Glomerular visceral epithelial cell (primary cell): ENCODE data around the gene ESR2.
"Not testable (repeated sequence)": the region's sequence is repeated elsewhere in the genome, so short reads cannot be mapped to it uniquely, and the experiment has no call there.

Experiments used
- DNase-seq: peaks from one replicate; pipeline ENCODE4 v3.0.0-alpha.2; 2016; ENCODE audit errors: extremely low spot score

The ESR2 gene

GRCh38 chr14:64293976-64294671, at the start of gene ESR2:
Gene ESR2 (minus strand): TSS chr14:64294371. CDS start chr14:64282985, 11,386 bp downstream.
- no peak for DNase-seq

- DNase-seq, result no peak
Observed at GRCh38 chr14:64340560-64341196, 46.5 kb upstream of the ESR2 start.

DNA sequence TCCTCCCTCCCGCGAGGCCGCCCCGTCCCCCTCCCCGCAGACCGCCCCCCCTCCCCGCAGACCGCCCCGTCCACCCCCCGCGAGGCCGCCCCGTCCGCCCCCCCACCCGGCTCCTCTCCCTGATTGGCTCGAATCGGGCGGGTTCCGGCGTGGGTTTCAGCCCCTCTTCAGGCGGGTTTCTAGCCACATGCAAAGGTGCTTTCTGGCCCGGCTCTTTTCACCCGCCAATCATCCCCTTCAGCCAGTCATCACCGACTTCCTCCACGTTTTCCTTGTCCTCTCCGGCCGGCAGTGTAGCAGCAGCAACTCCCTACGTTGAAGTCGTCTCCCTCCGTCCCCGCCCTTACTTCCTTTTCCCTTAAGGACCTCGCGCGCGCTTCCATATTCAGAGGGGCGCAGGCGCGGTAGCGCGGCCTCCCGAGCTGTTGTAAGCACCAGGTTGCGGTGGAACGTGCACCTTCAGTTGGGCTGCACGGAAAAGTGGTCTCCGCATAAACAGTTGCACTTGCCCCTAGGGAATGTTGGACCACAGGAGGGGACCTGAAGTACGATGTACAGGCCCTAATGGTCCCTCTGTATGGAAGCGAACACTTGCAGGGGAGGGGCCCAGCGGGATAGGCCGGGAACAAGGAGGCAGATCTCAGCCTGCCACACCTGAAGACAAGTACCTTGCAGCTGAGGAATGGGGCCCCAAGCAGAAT, 44.6 kb upstream of the ESR2 start:
- peak; percentile 99 for DNase-seq

DNA sequence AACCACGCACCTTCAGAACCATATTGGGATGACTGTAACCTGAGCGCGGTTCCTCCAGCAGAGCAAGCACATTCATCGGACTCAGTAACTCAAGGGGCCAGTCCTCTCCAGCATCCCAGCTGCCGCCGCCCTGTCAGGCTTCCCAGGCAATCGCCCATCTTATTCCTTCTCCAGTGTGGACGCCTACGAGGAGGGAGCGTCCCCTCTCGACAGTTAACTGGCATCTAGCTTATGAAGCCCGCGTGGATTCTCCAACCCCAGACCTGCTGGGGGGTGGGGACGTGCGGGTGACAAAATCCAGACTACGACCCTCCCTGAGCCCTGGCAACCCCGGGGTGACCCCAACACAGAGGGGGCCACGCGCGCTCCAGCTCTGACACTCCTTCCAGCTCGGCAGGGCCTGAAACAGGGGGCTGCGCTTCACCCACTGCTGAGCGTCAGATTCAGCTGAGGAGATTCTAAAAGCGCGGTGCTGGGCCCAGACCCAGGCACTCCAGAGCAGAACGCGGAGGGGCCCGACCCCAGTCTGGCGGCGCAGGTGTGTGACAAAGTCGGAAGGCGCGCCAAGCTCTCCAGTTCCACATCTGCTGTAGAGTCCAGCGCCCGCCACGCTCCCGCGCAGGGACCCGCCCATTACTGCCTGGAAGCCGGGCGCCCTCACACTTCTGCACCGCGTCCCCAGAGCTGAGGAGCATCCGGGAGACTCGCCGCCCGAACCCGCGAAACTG, 43.9 kb upstream of the ESR2 start:
- peak; percentile 72 for DNase-seq

- DNase-seq, result no peak
Observed at GRCh38 chr14:64329149-64329548, 35.0 kb upstream of the ESR2 start.

GRCh38 chr14:64326502-64326901, 32.3 kb upstream of the ESR2 start:
- no peak for DNase-seq

DNA sequence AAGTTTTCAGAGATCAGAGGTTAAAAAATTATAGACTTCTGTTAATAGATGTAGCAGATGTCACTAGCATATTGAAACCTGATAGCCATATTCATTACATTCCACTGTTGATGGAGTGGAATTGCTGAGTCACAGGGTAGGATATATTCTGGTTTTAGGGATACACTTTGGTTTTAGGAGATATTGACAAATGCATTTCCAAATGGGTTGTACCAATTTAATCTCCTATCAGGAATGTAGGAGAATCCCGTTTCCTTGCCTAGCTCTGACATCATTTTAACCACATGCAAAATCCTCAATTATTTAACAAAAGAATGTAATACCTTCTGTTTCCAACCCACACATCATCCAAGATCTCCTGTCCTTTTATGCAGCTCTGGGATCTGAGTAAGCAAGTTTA, 30.7 kb upstream of the ESR2 start:
- DNase-seq, result peak; percentile 5

- DNase-seq, result no peak
Observed at GRCh38 chr14:64324461-64324860, 30.3 kb upstream of the ESR2 start.

DNA sequence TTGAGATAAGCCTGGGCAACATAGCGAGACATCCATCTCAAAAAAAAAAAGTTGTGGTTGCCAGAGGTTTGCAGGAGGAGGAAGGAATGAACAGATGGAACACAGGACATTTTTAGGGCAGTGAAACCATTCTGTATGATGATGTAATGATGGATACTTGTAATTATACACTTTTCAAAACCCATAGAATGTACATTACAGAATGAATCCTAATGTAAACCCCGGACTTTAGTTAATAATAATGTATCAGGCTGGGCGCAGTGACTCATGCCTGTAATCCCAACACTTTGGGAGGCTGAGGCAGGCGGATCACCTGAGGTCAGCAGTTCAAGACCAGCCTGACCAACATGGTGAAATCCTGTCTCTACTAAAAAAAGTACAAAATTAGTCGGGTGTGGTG, 26.2 kb upstream of the ESR2 start:
- DNase-seq, result not testable (repeated sequence)

DNA sequence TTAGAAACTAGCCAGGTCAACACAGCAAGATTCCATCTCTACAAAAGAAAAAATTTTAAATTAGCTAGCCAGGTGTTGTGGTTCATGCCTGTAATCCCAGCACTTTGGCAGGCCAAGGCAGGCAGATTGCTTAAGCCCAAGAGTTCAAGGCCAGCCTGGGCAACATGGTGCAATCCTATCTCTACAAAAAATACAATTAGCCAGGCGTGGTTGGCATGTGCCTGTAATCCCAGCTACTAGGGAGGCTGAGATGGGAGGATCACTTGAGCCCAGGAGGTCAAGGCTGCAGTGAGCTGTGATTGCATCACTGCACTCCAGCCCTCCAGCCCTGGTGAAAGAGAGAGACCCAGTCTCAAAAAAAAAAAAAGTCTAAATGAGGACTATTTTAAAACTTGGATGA, 24.5 kb upstream of the ESR2 start:
- not testable (repeated sequence) for DNase-seq

GRCh38 chr14:64303471-64303917, 9.3 kb upstream of the ESR2 start:
- DNase-seq, result peak; percentile 62

GRCh38 chr14:64298773-64299172, 4.6 kb upstream of the ESR2 start:
- DNase-seq, result no peak

- DNase-seq, result no peak
Observed at GRCh38 chr14:64296561-64296960, 2.4 kb upstream of the ESR2 start.

DNA sequence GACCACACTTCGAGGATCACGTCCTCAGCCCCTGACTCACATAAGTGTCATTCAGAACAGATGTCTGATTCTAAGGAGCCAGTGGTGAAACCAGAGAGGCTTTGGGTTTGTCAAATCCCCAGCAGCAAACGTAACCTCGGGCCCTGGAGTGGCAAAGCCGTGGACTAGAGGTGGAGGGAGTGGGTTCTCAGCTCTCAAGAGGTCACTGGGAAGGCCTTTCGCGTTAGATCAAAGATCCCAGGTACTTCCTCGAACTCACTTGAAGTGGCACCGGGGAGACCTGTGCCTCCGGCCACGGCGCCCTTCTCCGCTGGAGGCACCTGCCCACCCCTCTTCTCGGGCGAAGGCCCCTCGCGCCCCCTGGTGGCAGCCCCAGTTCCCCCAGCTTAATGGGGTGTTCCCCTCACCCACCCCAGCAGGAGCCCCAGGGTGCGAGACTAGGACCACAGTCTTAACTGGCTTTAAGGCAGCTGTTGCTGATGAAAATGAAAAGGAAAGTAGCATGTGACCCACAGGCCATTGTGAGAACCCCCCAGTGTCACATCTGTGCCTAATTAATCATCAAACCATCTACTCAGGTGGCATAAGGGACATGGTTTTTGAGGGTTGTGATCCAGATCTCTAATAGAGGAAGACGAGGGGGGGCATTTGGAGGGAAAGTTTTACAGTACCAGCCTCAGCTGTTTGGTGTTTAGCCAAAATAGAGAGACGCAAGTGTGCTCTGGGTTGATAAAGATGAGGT, 672 bp upstream of the ESR2 start:
- peak; percentile 62 for DNase-seq

- DNase-seq, result no peak
Observed at GRCh38 chr14:64292197-64292596, 2.0 kb downstream of the ESR2 start.

DNA sequence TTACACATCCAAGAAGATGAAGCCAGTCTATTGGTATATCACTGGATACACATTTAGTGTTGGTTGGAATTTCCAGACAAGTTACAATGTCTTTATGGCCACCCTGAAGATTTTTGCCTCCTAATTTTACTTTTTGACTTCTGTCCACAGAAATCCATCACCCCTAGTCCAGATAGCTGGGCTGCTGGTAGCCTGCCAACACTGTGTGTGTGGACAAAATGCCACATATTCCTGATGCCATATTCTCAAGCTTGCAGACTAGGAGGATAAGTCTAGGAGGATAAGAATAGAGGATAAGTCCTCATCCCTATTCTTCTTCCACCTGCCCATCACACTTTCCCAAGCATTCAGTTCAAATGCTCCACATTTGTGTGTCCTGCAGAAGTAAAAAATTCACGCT, 4.6 kb downstream of the ESR2 start:
- no peak for DNase-seq

- DNase-seq, result no peak
Observed at GRCh38 chr14:64281805-64282204, 12.4 kb downstream of the ESR2 start.

- DNase-seq, result no peak
Observed at GRCh38 chr14:64279704-64280668, 14.2 kb downstream of the ESR2 start.

- no peak for DNase-seq
Observed at GRCh38 chr14:64278458-64278857, 15.7 kb downstream of the ESR2 start.

GRCh38 chr14:64272019-64272418, 22.2 kb downstream of the ESR2 start:
- DNase-seq, result no peak
